NB4 (cell line): ENCODE results near the gene CPNE4.

Experiments
- TF ChIP-seq, protein P1 (sequence below): IDR thresholded peaks from one replicate; pipeline ENCODE4 v1.5.1; 2012; ENCODE audit warnings: low read depth, low read length
- TF ChIP-seq, protein P2 (sequence below): IDR thresholded peaks from 2 replicates; pipeline ENCODE4 v1.6.1; 2011; ENCODE audit warnings: low read depth, low read length

DNA sequence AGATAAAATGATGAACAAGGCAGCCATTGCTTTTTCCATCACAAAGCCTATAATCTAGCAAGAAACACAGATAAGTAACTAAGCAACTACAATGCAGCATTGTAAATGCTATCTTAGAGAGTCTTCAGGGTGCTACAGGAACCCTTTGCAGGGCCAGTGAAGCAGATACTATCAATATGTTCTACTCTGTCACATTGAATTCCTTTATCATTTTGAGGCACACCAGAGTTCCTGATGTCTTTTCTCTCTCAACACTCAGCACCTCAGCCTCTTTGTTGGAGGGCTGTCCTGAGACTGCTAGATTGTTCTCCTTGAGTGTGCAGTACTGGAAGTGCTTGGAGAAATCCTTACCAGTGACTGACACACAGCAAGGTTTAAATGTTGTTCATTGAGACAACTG lies 424.6 kb downstream of the CPNE4 start:
- TF ChIP-seq, protein P1, sequence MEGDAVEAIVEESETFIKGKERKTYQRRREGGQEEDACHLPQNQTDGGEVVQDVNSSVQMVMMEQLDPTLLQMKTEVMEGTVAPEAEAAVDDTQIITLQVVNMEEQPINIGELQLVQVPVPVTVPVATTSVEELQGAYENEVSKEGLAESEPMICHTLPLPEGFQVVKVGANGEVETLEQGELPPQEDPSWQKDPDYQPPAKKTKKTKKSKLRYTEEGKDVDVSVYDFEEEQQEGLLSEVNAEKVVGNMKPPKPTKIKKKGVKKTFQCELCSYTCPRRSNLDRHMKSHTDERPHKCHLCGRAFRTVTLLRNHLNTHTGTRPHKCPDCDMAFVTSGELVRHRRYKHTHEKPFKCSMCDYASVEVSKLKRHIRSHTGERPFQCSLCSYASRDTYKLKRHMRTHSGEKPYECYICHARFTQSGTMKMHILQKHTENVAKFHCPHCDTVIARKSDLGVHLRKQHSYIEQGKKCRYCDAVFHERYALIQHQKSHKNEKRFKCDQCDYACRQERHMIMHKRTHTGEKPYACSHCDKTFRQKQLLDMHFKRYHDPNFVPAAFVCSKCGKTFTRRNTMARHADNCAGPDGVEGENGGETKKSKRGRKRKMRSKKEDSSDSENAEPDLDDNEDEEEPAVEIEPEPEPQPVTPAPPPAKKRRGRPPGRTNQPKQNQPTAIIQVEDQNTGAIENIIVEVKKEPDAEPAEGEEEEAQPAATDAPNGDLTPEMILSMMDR = no peak
- TF ChIP-seq, protein P2, sequence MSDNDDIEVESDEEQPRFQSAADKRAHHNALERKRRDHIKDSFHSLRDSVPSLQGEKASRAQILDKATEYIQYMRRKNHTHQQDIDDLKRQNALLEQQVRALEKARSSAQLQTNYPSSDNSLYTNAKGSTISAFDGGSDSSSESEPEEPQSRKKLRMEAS = no peak
